GM21619 (cell line): ENCODE measurements around the gene CNRIP1.
A peak's percentile ranks its signal among the peaks of the same experiment; 100 is the strongest.

Source experiments
- ATAC-seq: cut with Tn5 transposase; IDR thresholded peaks from one replicate; pipeline ENCODE4 v1.9.1; 2021; ENCODE audit not compliant: unreplicated experiment

Gene CNRIP1

DNA sequence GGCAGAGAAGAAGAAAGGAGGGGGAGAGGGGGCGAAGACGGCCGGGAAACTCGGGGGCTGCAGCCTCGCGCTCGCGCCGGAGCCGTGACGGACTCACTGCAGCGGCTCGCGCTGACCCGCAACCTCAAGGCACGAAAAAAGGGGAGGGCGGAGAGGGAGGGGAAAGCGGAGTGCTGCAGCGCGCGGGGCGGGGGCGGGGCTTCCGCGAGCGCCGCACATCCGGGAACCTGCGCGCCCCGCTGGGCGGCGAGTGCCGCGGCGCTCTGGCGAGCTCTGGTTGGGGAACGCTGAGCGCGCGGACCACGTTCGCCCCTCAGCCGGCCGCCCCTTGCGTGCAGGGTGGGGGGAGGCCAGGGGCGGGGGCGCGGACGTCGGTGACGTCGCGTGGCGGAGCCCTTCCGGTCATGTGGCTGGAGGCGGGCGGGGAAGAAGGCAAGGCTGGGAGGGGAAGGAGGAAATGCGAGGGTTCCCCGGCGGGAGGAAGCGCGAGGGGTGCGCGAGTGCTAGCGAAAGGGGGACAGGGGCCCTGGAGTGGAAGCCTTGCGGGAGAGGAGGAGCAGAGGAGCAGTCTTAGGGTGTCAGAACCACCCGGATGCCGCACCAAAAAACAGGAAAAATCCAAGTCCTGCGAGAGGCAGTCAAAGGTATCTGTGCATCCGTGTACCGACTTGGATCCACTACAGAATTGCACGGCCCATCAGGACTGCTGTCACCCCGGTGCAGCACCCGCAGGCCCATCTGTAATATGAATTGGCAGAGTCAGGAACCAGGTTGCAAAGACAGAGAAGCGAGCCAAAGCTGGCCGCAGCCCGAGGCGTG lies 67.1 kb downstream of the CNRIP1 start, which contains the start of gene PPP3R1:
Gene PPP3R1 (minus strand): TSS at position 133 of the 819 bp plus-strand sequence. CDS start 405 bp downstream, outside the sequence.
- peak; percentile 75 for ATAC-seq

DNA sequence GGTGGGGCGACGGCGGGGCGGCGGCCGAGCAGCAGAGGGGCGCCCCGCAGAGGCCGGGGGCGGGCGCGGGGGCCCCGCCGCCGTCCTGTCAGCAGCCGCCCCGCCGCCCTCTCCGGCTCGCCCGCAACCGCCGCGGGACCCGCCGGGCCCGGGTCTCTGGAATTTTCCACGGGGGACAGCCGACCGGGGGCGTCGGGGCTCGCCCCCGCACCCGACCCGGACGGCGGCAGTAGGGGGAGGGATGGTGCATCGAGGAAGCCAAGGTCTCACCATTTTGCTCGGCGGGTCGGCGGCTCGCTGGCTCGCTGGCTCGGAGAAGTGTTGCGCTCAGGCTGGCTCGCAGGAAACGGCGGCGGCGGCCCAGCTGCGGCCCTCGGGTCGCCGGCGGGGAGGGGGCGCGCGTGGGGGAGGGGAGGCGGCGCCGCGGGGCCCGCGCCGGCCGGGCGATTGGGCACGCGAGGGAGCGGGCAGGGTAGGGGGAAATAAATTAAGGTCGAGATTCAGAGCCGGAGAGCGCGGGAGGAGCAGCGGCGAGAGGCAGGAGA lies 67.8 kb downstream of the CNRIP1 start:
- peak; percentile 4 for ATAC-seq

DNA sequence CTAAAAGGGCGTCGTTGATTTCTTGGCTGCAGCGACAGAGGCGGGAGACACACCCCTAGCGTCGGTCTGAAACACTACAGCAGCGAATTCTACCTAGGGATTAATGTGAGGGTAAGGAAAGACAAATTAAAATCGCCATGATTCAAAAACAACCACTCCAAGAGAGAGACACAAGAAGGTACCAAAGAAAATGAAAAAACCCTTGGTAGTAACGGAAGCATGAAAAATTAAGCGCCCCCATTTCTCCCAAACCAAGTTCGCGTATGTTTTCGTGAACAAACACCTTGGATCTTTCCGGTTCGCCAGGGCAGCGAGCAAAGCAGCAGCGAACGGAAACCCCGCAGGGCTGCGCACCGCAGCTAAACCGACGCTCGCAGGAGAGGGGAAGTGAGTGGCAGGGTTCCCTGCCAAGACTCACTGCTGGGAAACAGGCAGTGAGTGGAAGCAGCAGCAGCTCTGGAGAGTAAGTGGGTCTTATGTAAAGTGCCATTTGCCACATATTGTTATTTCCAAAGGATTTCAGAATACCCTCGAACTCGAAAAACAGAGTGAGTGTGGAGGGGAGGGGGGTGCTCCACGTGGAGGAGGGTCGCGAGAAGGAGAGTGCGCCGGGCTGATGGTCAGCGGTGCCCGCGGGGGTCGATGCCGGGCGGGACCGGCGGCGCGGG lies 68.4 kb downstream of the CNRIP1 start:
- ATAC-seq, result peak; percentile 55

DNA sequence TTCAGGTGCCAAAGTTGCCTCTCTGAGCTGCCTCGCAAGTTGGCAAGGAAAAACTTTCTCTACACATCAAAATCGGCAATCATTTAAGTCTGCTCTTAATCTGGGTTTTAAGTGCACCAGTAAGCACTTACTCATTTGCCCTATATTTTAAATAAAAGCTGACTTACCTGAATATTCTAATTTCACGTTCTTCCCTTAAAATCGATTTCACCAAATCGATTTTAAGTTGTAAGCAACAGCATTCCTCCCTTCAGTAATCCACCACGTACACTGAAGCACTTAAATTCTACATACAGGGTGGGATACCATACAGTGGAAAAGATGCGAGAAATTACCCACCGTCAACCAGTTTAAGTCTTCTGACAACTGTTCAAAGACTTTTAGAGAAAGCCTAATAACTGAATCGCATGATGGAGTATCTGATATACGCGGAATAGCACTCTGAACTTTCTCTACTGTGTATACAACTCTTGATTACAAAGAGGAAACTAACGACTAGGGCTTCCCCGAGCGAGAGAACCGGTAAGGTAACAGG lies 69.0 kb downstream of the CNRIP1 start:
- ATAC-seq, result no peak

DNA sequence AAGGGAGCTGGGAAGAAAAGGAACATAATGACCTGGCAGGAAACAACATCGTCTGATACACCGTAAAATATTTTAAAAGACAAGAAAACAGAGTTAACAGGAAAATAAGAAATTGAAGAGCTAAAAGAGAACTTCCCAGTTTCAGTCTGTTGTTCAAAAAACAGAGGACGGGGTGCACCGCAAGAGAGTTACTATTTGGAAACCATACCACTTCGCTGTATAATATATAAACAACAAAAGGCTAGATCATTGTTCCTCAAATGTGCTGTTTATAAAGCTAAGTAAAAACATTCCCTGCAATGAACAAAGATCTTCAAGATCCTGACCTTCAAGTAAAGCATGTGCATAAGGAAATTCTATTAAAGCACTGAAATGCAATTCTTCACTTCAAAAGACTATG lies 69.6 kb downstream of the CNRIP1 start:
- ATAC-seq, result no peak

DNA sequence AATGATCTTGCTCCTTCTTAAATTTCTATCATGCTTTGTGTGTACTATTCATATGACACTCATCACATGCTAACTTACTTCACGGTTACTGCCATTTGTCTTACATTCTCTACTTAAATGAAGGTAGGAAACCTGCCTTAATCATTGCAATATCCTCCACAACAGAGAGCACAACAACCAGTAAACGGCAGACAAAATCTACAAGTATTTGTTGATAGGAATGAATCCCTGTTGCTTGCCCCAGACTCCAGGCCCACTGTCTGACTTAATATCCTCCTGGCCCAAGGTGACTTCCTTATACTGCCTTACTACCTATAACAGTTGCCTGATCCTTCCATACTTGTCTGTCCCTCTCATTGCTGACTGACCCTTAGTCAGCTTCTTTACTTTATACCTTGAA lies 70.9 kb downstream of the CNRIP1 start:
- ATAC-seq, result no peak

DNA sequence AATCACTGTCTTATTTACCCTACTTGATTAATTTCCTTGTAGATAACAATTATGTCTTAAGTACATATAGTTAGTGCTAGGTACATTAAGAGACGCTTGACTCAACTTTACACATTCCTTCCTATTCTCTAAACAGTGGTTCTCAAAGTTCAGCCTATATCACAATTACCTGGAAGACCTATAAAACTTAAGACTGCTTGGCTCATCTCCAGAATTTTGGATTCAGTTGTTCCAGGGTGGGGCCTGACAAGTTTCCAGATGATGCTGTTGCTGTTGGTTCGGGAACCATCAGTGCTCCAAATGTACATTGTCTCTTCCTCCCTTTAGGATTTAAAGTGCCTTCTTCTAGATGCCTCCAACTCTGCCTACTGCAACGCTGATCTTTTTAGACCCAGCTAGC lies 71.4 kb downstream of the CNRIP1 start:
- ATAC-seq, result no peak

DNA sequence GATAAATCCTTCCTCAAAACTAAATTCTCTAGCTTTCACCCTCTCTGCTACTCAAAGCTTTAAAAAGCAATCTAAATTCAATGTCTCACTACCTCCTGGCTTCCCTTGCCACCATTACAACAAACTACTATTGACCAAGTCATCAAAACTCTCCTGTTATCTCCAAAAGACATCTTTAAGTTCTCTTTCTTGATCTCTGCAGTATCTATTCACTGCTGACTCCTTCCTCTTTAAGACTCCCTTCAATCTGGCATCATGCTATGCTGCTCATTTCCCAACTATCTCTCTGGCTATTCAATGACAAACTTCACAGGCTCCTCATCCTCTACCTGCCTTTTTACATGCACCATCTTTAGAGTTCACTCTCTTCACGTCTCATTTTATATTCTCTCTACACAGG lies 73.4 kb downstream of the CNRIP1 start:
- no peak for ATAC-seq

DNA sequence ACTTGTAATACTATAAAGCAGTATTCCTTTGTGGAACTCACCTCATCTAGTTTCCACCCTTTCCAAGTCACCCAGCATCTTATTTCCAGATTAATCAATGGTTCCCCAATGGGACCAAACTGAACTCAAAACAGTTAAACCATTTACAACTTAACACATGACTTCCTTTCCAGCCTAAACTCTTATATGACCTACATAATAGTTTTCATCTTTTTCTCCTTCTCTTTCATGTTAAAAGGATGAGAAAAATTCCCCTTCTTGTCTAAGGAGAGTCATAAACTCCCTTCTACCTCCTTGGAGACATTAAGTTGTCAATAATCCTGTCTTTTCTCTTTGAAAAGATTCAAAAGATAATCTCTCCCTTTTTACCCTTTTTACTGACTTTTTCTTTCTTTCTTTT lies 74.1 kb downstream of the CNRIP1 start:
- no peak for ATAC-seq

DNA sequence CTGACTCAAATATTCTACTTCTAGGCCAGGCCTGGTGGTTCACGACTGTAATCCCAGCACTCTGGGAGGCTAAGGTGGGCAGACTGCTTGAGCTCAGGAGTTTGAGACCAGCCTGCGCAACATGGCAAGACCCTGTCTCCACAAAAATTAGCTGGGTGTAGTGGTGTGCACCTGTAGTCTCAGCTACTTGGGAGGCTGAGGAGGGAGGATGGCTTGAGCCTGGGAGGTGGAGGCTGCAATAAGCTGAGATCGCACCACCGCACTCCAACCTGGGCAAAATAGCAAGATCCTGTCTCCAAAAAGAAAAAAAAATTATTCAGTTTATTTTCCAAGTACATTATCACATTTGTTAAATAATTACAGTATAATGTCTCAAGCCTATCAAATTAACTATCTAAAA lies 74.7 kb downstream of the CNRIP1 start:
- no peak for ATAC-seq

DNA sequence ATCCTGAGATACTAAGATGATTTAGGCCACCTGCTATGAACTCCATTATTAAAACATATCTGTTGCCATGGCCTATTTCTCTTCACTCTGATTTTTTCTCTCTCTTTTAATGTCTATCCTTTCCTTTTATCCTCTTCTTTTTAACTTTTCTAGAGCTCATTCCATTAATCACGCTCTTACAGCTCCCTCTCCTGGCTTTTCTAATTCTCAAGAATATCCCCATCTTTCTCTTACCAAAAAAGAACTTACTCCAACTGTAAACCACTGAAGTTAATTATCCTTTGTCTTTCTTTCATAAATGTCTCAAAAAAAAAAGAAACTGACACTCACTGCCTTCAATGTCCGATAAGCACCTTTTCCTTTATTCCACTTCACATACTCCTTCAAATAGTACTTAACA lies 75.3 kb downstream of the CNRIP1 start:
- ATAC-seq, result no peak
